SH-SY5Y (cell line): ENCODE measurements around the gene GPR32.

ENCODE experiments used
- GATA2 ChIP-seq: IDR thresholded peaks from 2 replicates; pipeline ENCODE4 v1.6.1; 2011; ENCODE audit warnings: mild to moderate bottlenecking, low read depth, low read length
- GATA3 ChIP-seq: IDR thresholded peaks from 2 replicates; pipeline ENCODE4 v1.6.1; 2011; ENCODE audit warnings: low read depth, mild to moderate bottlenecking, low read length, moderate library complexity

DNA sequence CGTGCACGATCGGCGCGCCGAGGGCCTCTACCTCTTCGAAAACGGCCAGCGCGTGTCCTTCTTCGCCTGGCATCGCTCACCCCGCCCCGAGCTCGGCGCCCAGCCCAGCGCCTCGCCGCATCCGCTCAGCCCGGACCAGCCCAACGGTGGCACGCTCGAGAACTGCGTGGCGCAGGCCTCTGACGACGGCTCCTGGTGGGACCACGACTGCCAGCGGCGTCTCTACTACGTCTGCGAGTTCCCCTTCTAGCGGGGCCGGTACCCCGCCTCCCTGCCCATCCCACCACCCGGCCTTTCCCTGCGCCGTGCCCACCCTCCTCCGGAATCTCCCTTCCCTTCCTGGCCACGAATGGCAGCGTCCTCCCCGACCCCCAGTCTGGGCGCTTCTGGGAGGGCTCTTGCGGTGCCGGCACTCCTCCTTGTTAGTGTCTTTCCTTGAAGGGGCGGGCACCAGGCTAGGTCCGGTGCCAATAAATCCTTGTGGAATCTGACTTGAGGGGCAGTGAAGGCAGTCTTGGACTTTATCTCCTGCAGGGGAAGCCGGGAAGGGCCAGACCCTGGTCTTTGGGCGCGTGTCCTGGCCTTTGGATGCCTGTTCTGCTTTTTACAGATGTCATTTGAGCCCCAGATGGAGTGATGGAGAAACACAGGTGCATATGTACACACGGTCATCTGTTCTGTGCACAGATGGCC lies 44.9 kb upstream of the GPR32 start:
- no peak for TF ChIP-seq GATA2
- TF ChIP-seq GATA3 = no peak
